ENCODE data around the gene PSMF1.

PSMF1 gene

GRCh38 chr20:1165521-1165920 is 47.1 kb downstream of the PSMF1 start:
- no peak for DNase-seq (ENCODE audit: low read depth)
- H3K4me3 ChIP-seq (ENCODE audit: low read length) = no peak overlapping the region
- no peak overlapping the region for H3K9ac ChIP-seq (ENCODE audit: low read length)
- H3K9me3 ChIP-seq (ENCODE audit: control insufficient read depth, low read length) = no peaks in the 10 kb centered on the region
- H3K27me3 ChIP-seq (replicated peaks; ENCODE audit: control insufficient read depth, insufficient read depth, low read length) = no peaks in the 10 kb centered on the region
- no peaks in the 10 kb centered on the region for H3K4me1 ChIP-seq (ENCODE audit: control insufficient read depth, insufficient read depth, low read length)
- H3K36me3 ChIP-seq (ENCODE audit: control insufficient read depth, insufficient read depth, low read length, severe bottlenecking) = peaks cover 85% of the 10 kb centered on the region

- H3K4me1 ChIP-seq (ENCODE audit: control insufficient read depth, insufficient read depth, low read length) = no peaks in the 10 kb centered on the region
- no peak for DNase-seq (ENCODE audit: low read depth)
- H3K4me3 ChIP-seq (ENCODE audit: low read length) = no peak overlapping the region
- no peak overlapping the region for H3K9ac ChIP-seq (ENCODE audit: low read length)
- peaks cover 85% of the 10 kb centered on the region for H3K36me3 ChIP-seq (ENCODE audit: control insufficient read depth, insufficient read depth, low read length, severe bottlenecking)
- H3K9me3 ChIP-seq (ENCODE audit: control insufficient read depth, low read length) = no peaks in the 10 kb centered on the region
- no peaks in the 10 kb centered on the region for H3K27me3 ChIP-seq (replicated peaks; ENCODE audit: control insufficient read depth, insufficient read depth, low read length)
Observed at GRCh38 chr20:1165941-1166340, 47.5 kb downstream of the PSMF1 start.

- no peak overlapping the region for H3K4me3 ChIP-seq (ENCODE audit: low read length)
- no peaks in the 10 kb centered on the region for H3K9me3 ChIP-seq (ENCODE audit: control insufficient read depth, low read length)
- H3K36me3 ChIP-seq (ENCODE audit: control insufficient read depth, insufficient read depth, low read length, severe bottlenecking) = peaks cover 86% of the 10 kb centered on the region
- no peak for DNase-seq (ENCODE audit: low read depth)
- no peak overlapping the region for H3K9ac ChIP-seq (ENCODE audit: low read length)
- no peaks in the 10 kb centered on the region for H3K4me1 ChIP-seq (ENCODE audit: control insufficient read depth, insufficient read depth, low read length)
- no peaks in the 10 kb centered on the region for H3K27me3 ChIP-seq (replicated peaks; ENCODE audit: control insufficient read depth, insufficient read depth, low read length)
Observed at GRCh38 chr20:1166948-1167720, 48.7 kb downstream of the PSMF1 start.

- no peak for DNase-seq (ENCODE audit: low read depth)
- Histone ChIP-seq H3K9me3 (ENCODE audit: control insufficient read depth, low read length) (no peaks in the 10 kb centered on the region), H3K4me1 (ENCODE audit: control insufficient read depth, insufficient read depth, low read length) (no peaks in the 10 kb centered on the region), H3K36me3 (ENCODE audit: control insufficient read depth, insufficient read depth, low read length, severe bottlenecking) (peaks cover 75% of the 10 kb centered on the region), H3K4me3 (ENCODE audit: low read length) (no peak overlapping the region), H3K9ac (ENCODE audit: low read length) (no peak overlapping the region), H3K27me3 (replicated peaks; ENCODE audit: control insufficient read depth, insufficient read depth, low read length) (no peaks in the 10 kb centered on the region)
Observed at GRCh38 chr20:1169224-1169623, 50.8 kb downstream of the PSMF1 start.

- no peak overlapping the region for H3K4me3 ChIP-seq (ENCODE audit: low read length)
- H3K9me3 ChIP-seq (ENCODE audit: control insufficient read depth, low read length) = no peaks in the 10 kb centered on the region
- no peak overlapping the region for H3K9ac ChIP-seq (ENCODE audit: low read length)
- H3K36me3 ChIP-seq (ENCODE audit: control insufficient read depth, insufficient read depth, low read length, severe bottlenecking) = peaks cover 51% of the 10 kb centered on the region
- peak; percentile 46 for DNase-seq (ENCODE audit: low read depth)
- no peaks in the 10 kb centered on the region for H3K27me3 ChIP-seq (replicated peaks; ENCODE audit: control insufficient read depth, insufficient read depth, low read length)
- no peaks in the 10 kb centered on the region for H3K4me1 ChIP-seq (ENCODE audit: control insufficient read depth, insufficient read depth, low read length)
Observed at GRCh38 chr20:1171461-1172093, 53.2 kb downstream of the PSMF1 start.

GRCh38 chr20:1173698-1174097 is 55.3 kb downstream of the PSMF1 start:
- no peak for DNase-seq (ENCODE audit: low read depth)

DNA sequence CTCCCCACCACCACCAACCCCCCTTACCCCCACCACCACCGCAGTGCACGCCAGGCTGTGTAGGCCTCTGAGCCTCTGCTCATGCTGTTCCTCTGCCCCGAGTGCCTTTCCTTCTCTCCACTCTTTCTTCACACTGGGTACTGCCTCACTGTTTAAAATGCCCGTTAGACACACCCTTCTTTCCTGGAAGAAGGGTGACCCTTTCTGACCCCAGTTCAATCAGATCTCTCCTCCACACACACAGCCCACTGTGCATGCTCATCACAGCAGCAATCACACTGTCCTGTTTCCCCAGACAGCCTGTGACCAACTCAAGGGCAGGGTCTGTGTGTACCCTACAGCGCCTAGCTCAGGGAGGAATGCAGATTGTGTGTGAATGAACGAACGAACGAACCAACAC is 56.4 kb downstream of the PSMF1 start:
- H3K9ac ChIP-seq (ENCODE audit: low read length) = no peak overlapping the region
- no peak overlapping the region for H3K4me3 ChIP-seq (ENCODE audit: low read length)
- DNase-seq (ENCODE audit: low read depth) = no peak
- H3K36me3 ChIP-seq (ENCODE audit: control insufficient read depth, insufficient read depth, low read length, severe bottlenecking) = peaks cover 19% of the 10 kb centered on the region
- H3K4me1 ChIP-seq (ENCODE audit: control insufficient read depth, insufficient read depth, low read length) = no peaks in the 10 kb centered on the region
- no peaks in the 10 kb centered on the region for H3K27me3 ChIP-seq (replicated peaks; ENCODE audit: control insufficient read depth, insufficient read depth, low read length)
- H3K9me3 ChIP-seq (ENCODE audit: control insufficient read depth, low read length) = no peaks in the 10 kb centered on the region

More at GRCh38 chr20:1173698-1174097, 55.3 kb downstream of the PSMF1 start:
- no peaks in the 10 kb centered on the region for H3K4me1 ChIP-seq (ENCODE audit: control insufficient read depth, insufficient read depth, low read length)
- no peaks in the 10 kb centered on the region for H3K27me3 ChIP-seq (replicated peaks; ENCODE audit: control insufficient read depth, insufficient read depth, low read length)
- H3K9ac ChIP-seq (ENCODE audit: low read length) = no peak overlapping the region
- no peaks in the 10 kb centered on the region for H3K9me3 ChIP-seq (ENCODE audit: control insufficient read depth, low read length)
- no peak overlapping the region for H3K4me3 ChIP-seq (ENCODE audit: low read length)
- peaks cover 30% of the 10 kb centered on the region for H3K36me3 ChIP-seq (ENCODE audit: control insufficient read depth, insufficient read depth, low read length, severe bottlenecking)

DNA sequence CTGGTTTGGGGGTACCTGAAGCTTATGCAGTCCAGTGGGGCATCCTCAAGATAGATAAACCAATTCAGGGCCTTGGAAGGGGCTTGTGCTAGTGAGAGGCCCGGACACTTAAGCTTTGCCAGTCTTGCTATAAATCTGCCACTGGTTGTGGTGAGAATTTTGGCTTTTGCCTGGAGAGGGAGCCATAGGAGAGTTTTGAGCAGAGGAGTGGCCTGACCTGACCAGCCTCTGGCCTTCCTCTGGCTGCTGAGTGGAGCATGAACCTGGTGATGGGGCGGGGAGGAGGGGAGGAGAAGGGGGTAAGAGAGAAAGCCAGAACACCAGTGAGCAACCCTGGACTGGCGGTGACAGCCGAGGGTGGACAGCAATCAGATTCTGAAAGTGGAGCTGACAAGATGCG is 59.3 kb downstream of the PSMF1 start:
- DNase-seq (ENCODE audit: low read depth) = peak; percentile 2
- H3K9me3 ChIP-seq (ENCODE audit: control insufficient read depth, low read length) = no peaks in the 10 kb centered on the region
- no peaks in the 10 kb centered on the region for H3K36me3 ChIP-seq (ENCODE audit: control insufficient read depth, insufficient read depth, low read length, severe bottlenecking)
- no peak overlapping the region for H3K4me3 ChIP-seq (ENCODE audit: low read length)
- peaks cover 4% of the 10 kb centered on the region for H3K27me3 ChIP-seq (replicated peaks; ENCODE audit: control insufficient read depth, insufficient read depth, low read length)
- H3K4me1 ChIP-seq (ENCODE audit: control insufficient read depth, insufficient read depth, low read length) = no peaks in the 10 kb centered on the region
- H3K9ac ChIP-seq (ENCODE audit: low read length) = no peak overlapping the region

- Histone ChIP-seq H3K36me3 (ENCODE audit: control insufficient read depth, insufficient read depth, low read length, severe bottlenecking) (no peaks in the 10 kb centered on the region), H3K9me3 (ENCODE audit: control insufficient read depth, low read length) (no peaks in the 10 kb centered on the region), H3K9ac (ENCODE audit: low read length) (no peak overlapping the region), H3K4me1 (ENCODE audit: control insufficient read depth, insufficient read depth, low read length) (no peaks in the 10 kb centered on the region), H3K4me3 (ENCODE audit: low read length) (no peak overlapping the region), H3K27me3 (replicated peaks; ENCODE audit: control insufficient read depth, insufficient read depth, low read length) (peaks cover 4% of the 10 kb centered on the region)
- no peak for DNase-seq (ENCODE audit: low read depth)
Observed at GRCh38 chr20:1178103-1178502, 59.7 kb downstream of the PSMF1 start.

GRCh38 chr20:1178623-1179022 is 60.2 kb downstream of the PSMF1 start:
- no peak overlapping the region for H3K4me3 ChIP-seq (ENCODE audit: low read length)
- peaks cover 4% of the 10 kb centered on the region for H3K27me3 ChIP-seq (replicated peaks; ENCODE audit: control insufficient read depth, insufficient read depth, low read length)
- H3K36me3 ChIP-seq (ENCODE audit: control insufficient read depth, insufficient read depth, low read length, severe bottlenecking) = no peaks in the 10 kb centered on the region
- no peak for DNase-seq (ENCODE audit: low read depth)
- no peaks in the 10 kb centered on the region for H3K4me1 ChIP-seq (ENCODE audit: control insufficient read depth, insufficient read depth, low read length)
- no peak overlapping the region for H3K9ac ChIP-seq (ENCODE audit: low read length)
- no peaks in the 10 kb centered on the region for H3K9me3 ChIP-seq (ENCODE audit: control insufficient read depth, low read length)

- no peaks in the 10 kb centered on the region for H3K4me1 ChIP-seq (ENCODE audit: control insufficient read depth, insufficient read depth, low read length)
- no peak overlapping the region for H3K4me3 ChIP-seq (ENCODE audit: low read length)
- H3K36me3 ChIP-seq (ENCODE audit: control insufficient read depth, insufficient read depth, low read length, severe bottlenecking) = no peaks in the 10 kb centered on the region
- H3K9ac ChIP-seq (ENCODE audit: low read length) = no peak overlapping the region
- no peak for DNase-seq (ENCODE audit: low read depth)
- peaks cover 13% of the 10 kb centered on the region for H3K27me3 ChIP-seq (replicated peaks; ENCODE audit: control insufficient read depth, insufficient read depth, low read length)
- no peaks in the 10 kb centered on the region for H3K9me3 ChIP-seq (ENCODE audit: control insufficient read depth, low read length)
Observed at GRCh38 chr20:1180949-1181348, 62.5 kb downstream of the PSMF1 start.
